Measurements from ENCODE around the gene TMEM125.

TMEM125 gene

DNA sequence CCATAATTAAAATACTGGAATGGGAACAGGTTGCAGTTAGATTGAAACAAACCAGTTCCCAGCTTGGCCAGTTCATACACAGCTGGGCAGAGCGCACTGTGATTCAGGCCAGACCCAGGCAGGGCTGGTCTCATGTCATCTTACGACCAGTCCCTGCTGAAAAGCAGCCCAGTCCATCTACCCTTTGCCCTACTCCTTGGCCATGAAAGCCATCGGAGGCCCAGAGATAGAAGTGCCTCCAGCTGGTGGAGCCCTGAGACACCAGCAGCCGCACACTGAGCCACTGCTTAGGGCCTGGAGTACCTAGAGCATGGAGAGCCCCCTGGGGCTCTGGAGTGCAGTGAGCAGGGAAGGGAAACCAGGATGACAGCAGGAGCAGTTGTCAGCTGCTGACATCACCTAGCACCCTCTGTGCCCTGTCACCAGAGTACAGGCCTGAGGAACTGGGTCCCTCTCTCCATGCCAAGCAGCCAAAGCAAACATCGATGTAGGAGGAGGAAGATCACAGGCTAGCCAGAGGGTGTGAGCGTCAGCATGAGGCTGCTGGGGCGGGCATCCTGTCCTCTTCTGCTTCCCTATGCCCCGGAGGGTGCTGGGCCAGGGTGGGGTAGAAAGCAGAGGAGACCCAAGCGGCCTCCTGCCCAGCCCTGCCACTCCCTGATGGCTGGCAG is 34.2 kb upstream of the TMEM125 start:
- H3K4me3 ChIP-seq (ENCODE audit: low read length) = no peak overlapping the region
- DNase-seq (ENCODE audit: low read depth) = no peak
- TF ChIP-seq, protein P1, sequence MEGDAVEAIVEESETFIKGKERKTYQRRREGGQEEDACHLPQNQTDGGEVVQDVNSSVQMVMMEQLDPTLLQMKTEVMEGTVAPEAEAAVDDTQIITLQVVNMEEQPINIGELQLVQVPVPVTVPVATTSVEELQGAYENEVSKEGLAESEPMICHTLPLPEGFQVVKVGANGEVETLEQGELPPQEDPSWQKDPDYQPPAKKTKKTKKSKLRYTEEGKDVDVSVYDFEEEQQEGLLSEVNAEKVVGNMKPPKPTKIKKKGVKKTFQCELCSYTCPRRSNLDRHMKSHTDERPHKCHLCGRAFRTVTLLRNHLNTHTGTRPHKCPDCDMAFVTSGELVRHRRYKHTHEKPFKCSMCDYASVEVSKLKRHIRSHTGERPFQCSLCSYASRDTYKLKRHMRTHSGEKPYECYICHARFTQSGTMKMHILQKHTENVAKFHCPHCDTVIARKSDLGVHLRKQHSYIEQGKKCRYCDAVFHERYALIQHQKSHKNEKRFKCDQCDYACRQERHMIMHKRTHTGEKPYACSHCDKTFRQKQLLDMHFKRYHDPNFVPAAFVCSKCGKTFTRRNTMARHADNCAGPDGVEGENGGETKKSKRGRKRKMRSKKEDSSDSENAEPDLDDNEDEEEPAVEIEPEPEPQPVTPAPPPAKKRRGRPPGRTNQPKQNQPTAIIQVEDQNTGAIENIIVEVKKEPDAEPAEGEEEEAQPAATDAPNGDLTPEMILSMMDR (conservative IDR thresholded peaks at IDR 0.05; ENCODE audit: low read depth, low read length) = no peak

- DNase-seq (ENCODE audit: low read depth) = no peak
- TF ChIP-seq, protein P1 (conservative IDR thresholded peaks at IDR 0.05; ENCODE audit: low read depth, low read length) = no peak
- no peak overlapping the region for H3K4me3 ChIP-seq (ENCODE audit: low read length)
Observed at GRCh38 chr1:43237121-43237520, 32.7 kb upstream of the TMEM125 start.

GRCh38 chr1:43238085-43238484 is 31.7 kb upstream of the TMEM125 start:
- no peak overlapping the region for H3K4me3 ChIP-seq (ENCODE audit: low read length)
- no peak for DNase-seq (ENCODE audit: low read depth)
- TF ChIP-seq, protein P1 (conservative IDR thresholded peaks at IDR 0.05; ENCODE audit: low read depth, low read length) = peak; percentile 88

DNA sequence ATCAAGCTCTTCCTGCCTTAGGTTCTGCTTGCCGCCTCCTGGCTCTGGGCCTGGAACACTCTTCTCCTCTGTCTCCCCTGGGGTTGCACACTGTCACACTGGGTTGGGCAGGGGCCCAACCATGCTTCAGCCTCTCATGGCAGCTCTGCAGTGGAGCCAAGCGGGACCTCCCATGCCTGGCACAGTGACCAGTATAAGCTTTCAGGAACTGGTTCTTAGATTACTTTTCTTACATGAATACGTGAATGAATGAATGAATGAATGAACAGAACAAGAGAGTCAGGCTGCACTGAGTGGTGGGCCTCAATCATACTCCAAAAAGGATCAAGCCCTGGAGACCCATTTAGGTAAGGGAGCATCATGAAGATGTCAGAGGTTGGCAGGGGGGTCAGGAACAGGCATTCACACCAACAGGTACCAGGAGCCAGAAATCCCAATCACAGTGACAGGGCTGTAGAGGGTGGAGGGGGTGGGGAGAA is 30.8 kb upstream of the TMEM125 start:
- DNase-seq (ENCODE audit: low read depth) = no peak

DNA sequence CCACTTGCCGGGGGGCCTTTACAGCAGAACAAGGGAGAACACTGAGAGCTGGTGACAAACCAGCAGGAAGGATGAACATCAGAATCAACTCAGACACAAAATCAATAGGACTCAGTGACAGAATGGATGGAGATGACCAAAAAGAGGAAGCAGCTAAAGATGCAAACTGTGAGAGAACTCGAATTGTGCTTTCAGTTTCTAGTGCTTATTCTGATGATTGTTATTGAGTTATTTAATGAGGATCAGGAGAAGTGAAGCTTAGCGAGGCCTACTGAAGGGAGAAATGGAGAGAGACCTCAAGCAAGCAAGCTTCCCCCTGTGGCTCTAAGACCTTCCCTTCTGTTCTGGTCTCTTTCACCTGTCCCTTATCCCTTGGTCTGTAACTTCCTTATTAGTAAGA is 30.3 kb upstream of the TMEM125 start:
- TF ChIP-seq, protein P1 (conservative IDR thresholded peaks at IDR 0.05; ENCODE audit: low read depth, low read length) = no peak
- no peak overlapping the region for H3K4me3 ChIP-seq (ENCODE audit: low read length)
- no peak for DNase-seq (ENCODE audit: low read depth)

More for the DNA sequence above, 30.8 kb upstream of the TMEM125 start:
- TF ChIP-seq, protein P1 (conservative IDR thresholded peaks at IDR 0.05; ENCODE audit: low read depth, low read length) = no peak
- no peak overlapping the region for H3K4me3 ChIP-seq (ENCODE audit: low read length)

GRCh38 chr1:43241413-43241836 is 28.4 kb upstream of the TMEM125 start:
- no peak overlapping the region for H3K4me3 ChIP-seq (ENCODE audit: low read length)
- TF ChIP-seq, protein P1 (conservative IDR thresholded peaks at IDR 0.05; ENCODE audit: low read depth, low read length) = no peak
- peak; percentile 60 for DNase-seq (ENCODE audit: low read depth)

- TF ChIP-seq, protein P1 (conservative IDR thresholded peaks at IDR 0.05; ENCODE audit: low read depth, low read length) = no peak
- H3K4me3 ChIP-seq (ENCODE audit: low read length) = no peak overlapping the region
- no peak for DNase-seq (ENCODE audit: low read depth)
Observed at GRCh38 chr1:43243299-43243698, 26.5 kb upstream of the TMEM125 start.
